Left lung (tissue), 10 donors: Measurements from ENCODE around the gene AP2A2. TPM values are rescaled to one million over a fixed set of nuclear protein-coding genes. Genes with fewer than 3 reads are reported as not detected.

Source experiments
- ATAC-seq: fragments of 200-7000 bp; cut with Tn5 transposase; one replicate; pipeline ENCODE4 v1.9.1; 2020; ENCODE audit warnings: moderate library complexity
- DNase-seq, 4 donors: peaks; one replicate each; pipeline ENCODE4 v3.0.0-alpha.2; 2013 to 2020
- H3K27ac ChIP-seq, 2 donors: fragments of 200-600 bp; sonication (generic) in 1 of 2; one replicate each; pipeline versions ENCODE4 v1.5.0 to v1.8.0; 2020 to 2021
- H3K27me3 ChIP-seq, 2 donors: fragments of 200-600 bp; sonication (generic) in 1 of 2; one replicate each; pipeline versions ENCODE4 v1.5.0 to v1.8.0; 2020 to 2021
- H3K36me3 ChIP-seq, 2 donors: fragments of 200-600 bp; sonication (generic) in 1 of 2; one replicate each; pipeline versions ENCODE4 v1.5.0 to v1.8.0; 2020 to 2021
- H3K4me1 ChIP-seq, 2 donors: fragments of 200-600 bp; one replicate each; pipeline ENCODE4 v1.8.0; 2021
- H3K4me3 ChIP-seq, 2 donors: fragments of 200-600 bp; sonication (generic) in 1 of 2; one replicate each; pipeline versions ENCODE4 v1.5.0 to v1.8.0; 2020 to 2021; ENCODE audit warnings: mild to moderate bottlenecking in 1 of 2
- H3K9me3 ChIP-seq, 2 donors: fragments of 200-600 bp; sonication (generic) in 1 of 2; one replicate each; pipeline versions ENCODE4 v1.5.0 to v1.8.0; 2020 to 2021
- CTCF ChIP-seq, 2 donors: fragments of 200-600 bp; sonication (generic) in 1 of 2; IDR thresholded peaks; one replicate each; pipeline versions ENCODE4 v1.5.0 to v1.8.0; 2021; ENCODE audit warnings: antibody characterized with exemption in 2 of 2
- intact Hi-C, 2 donors: fragments of 100-400 bp; cut with DNase I; formaldehyde crosslinking; loops; one replicate each; pipeline versions ENCODE4 v1.11.2 to v1.14.2; 2022
- polyA plus RNA-seq, 6 donors: library from polyadenylated mRNA; unstranded; fragments of 120-200 nt; gene quantifications; one replicate each; pipeline ENCODE4 v1.2.1, GENCODE V29; 2013; ENCODE audit not compliant: insufficient read length in 6 of 6
- total RNA-seq, 2 donors: library from RNA; stranded (reverse); fragmentation: NEBNext Ultra II Directional; extraction: Animal tissue kit (Norgen Biotek cat#: 25700); gene quantifications; one replicate each; pipeline ENCODE4 v1.2.1, GENCODE V29; 2021
- donor health status: DM: no; HTN: yes; CAD: no.
- donor health status: DM: no; HTN: no; CAD: no.

Gene AP2A2
- total and polyA plus RNA-seq, 8 donors: 77.0 to 98.4 (median 83.0) TPM

- no peak for TF ChIP-seq CTCF (IDR thresholded peaks at IDR 0.05)
- H3K27me3 ChIP-seq: no peaks in the 10 kb centered on the region
- no peaks in the 10 kb centered on the region for H3K4me1 ChIP-seq
- intact Hi-C loops: no loop called here
- no peaks in the 10 kb centered on the region for H3K9me3 ChIP-seq
- ATAC-seq (no peak), DNase-seq (no peak)
- peaks cover 0 to 11% of the 10 kb centered on the region in 2 donors for H3K36me3 ChIP-seq
- no peak overlapping the region for H3K4me3 ChIP-seq
- no peak overlapping the region for H3K27ac ChIP-seq
Observed at GRCh38 chr11:893008-893654, 32.5 kb upstream of the AP2A2 start.

GRCh38 chr11:894575-895201 lies 31.0 kb upstream of the AP2A2 start:
- TF ChIP-seq CTCF (IDR thresholded peaks at IDR 0.05): no peak
- H3K4me3 ChIP-seq: no peak overlapping the region
- intact Hi-C loops: no loop called here
- H3K36me3 ChIP-seq: peaks cover 0 to 19% of the 10 kb centered on the region in 2 donors
- H3K27me3 ChIP-seq: no peaks in the 10 kb centered on the region
- no peaks in the 10 kb centered on the region for H3K4me1 ChIP-seq
- no peak for ATAC-seq
- no peak for DNase-seq
- H3K27ac ChIP-seq: no peak overlapping the region
- no peaks in the 10 kb centered on the region for H3K9me3 ChIP-seq

- no peak for DNase-seq
- no peak overlapping the region for H3K27ac ChIP-seq
- no peaks in the 10 kb centered on the region for H3K4me1 ChIP-seq
- intact Hi-C loops: no loop called here
- TF ChIP-seq CTCF (IDR thresholded peaks at IDR 0.05): no peak
- H3K9me3 ChIP-seq: no peaks in the 10 kb centered on the region
- H3K27me3 ChIP-seq: no peaks in the 10 kb centered on the region
- no peak for ATAC-seq
- no peak overlapping the region for H3K4me3 ChIP-seq
- H3K36me3 ChIP-seq: peaks cover 0 to 27% of the 10 kb centered on the region in 2 donors
Observed at GRCh38 chr11:895331-896110, 30.1 kb upstream of the AP2A2 start.

- no peaks in the 10 kb centered on the region for H3K27me3 ChIP-seq
- H3K36me3 ChIP-seq: peaks cover 0 to 47% of the 10 kb centered on the region in 2 donors
- no peak overlapping the region for H3K4me3 ChIP-seq
- ATAC-seq (no peak), DNase-seq (no peak)
- intact Hi-C loops: no loop called here
- H3K9me3 ChIP-seq: no peaks in the 10 kb centered on the region
- TF ChIP-seq CTCF (IDR thresholded peaks at IDR 0.05): no peak
- H3K4me1 ChIP-seq: no peaks in the 10 kb centered on the region
- H3K27ac ChIP-seq: no peak overlapping the region
Observed at GRCh38 chr11:897253-898142, 28.2 kb upstream of the AP2A2 start.
